MCF 10A (cell line): Measurements from ENCODE around the gene HTR3B. TPM values are rescaled to one million over a fixed set of nuclear protein-coding genes. Genes with fewer than 3 reads are reported as not detected.

Source experiments
- BruUV-seq: library from RNA; stranded (reverse); fragments of 400-500 nt; replicated peaks from 2 replicates; lab custom pipeline; 2021; lab: Mats Ljungman, UMichigan
- CTCF ChIA-PET: fragments of 300-600 bp; sonication (Branson Sonifier 250); formaldehyde crosslinking; extraction: SDS; loops from one replicate; lab custom pipeline; 2021; ENCODE audit warnings: antibody characterized with exemption, inconsistent platforms; lab: Yijun Ruan, JAX
- POLR2A ChIA-PET: fragments of 300-600, 350-650 bp; sonication (Branson Sonifier 250); formaldehyde crosslinking; extraction: SDS; loops from one replicate; lab custom pipeline; 2020; ENCODE audit warnings: antibody characterized with exemption, inconsistent platforms; lab: Yijun Ruan, JAX
- DNase-seq: peaks from one replicate; pipeline ENCODE4 v3.0.0-alpha.2; 2018; ENCODE audit not compliant: unreplicated experiment
- H3K27ac Mint-ChIP-seq: one replicate; pipeline ENCODE4 v1.8.0; 2022; ENCODE audit warnings: mild to moderate bottlenecking, low read depth, mixed read lengths; ENCODE audit not compliant: unreplicated experiment
- H3K27me3 Mint-ChIP-seq: one replicate; pipeline ENCODE4 v1.8.0; 2022; ENCODE audit warnings: mixed read lengths; ENCODE audit not compliant: insufficient read depth, unreplicated experiment
- H3K36me3 Mint-ChIP-seq: one replicate; pipeline ENCODE4 v1.8.0; 2022; ENCODE audit warnings: mild to moderate bottlenecking, moderate library complexity, mixed read lengths; ENCODE audit not compliant: insufficient read depth, unreplicated experiment
- H3K4me1 Mint-ChIP-seq: one replicate; pipeline ENCODE4 v1.8.0; 2022; ENCODE audit warnings: mixed read lengths; ENCODE audit not compliant: insufficient read depth, unreplicated experiment
- H3K4me3 Mint-ChIP-seq: one replicate; pipeline ENCODE4 v1.8.0; 2022; ENCODE audit warnings: mild to moderate bottlenecking, moderate library complexity, mixed read lengths; ENCODE audit not compliant: unreplicated experiment
- H3K9me3 Mint-ChIP-seq: one replicate; pipeline ENCODE4 v1.8.0; 2022; ENCODE audit warnings: mixed read lengths; ENCODE audit not compliant: unreplicated experiment
- intact Hi-C: fragments of 100-400 bp; cut with micrococcal nuclease; formaldehyde crosslinking; loops from 2 replicates; pipeline ENCODE4 v1.14.1; 2022
- total RNA-seq: library from RNA; stranded (reverse); gene quantifications from 2 replicates; pipeline ENCODE4 v1.2.3, GENCODE V29; 2022
- TF ChIP-seq, protein P1 (sequence below): fragments of 200-600 bp; IDR thresholded peaks from one replicate; pipeline ENCODE4 v1.8.0; 2022; ENCODE audit warnings: antibody characterized with exemption, mild to moderate bottlenecking; ENCODE audit not compliant: unreplicated experiment

The HTR3B gene
- total RNA-seq, 1 experiment from 2014 or later: not detected

DNA sequence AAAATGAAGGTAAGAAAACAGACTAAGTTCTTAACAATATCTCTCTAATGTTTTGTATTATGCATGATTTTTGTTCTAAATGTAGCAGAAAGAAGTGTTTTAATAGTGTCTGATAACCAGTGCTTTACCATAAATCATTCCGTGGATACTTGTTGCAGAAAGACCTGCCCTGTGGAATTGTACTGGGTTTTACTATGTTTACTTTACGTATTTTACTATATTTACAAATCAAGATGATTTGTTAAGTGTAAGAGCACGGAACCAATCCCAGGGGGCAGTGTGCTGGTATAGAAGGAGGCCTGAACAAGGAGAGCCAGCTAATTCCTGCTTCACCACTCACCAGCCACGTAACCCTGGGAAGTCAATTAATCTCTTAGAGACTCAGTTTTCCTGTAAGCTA is 1.4 kb downstream of the HTR3B start:
- no peak overlapping the region for H3K4me3 Mint-ChIP-seq
- H3K27me3 Mint-ChIP-seq: peaks cover 79% of the 10 kb centered on the region
- H3K4me1 Mint-ChIP-seq: no peaks in the 10 kb centered on the region
- ChIA-PET POLR2A (no interaction called here), CTCF (interaction anchor here (0.5 to 6.2 kb wide), 5 partner anchors 9 to 901 kb away, joined by 3 to 53 read pairs (median 3); no protein-coding TSS in a partner anchor)
- DNase-seq: peak; percentile 26
- H3K9me3 Mint-ChIP-seq: no peaks in the 10 kb centered on the region
- intact Hi-C loops: no loop called here
- BruUV-seq: no TSS peak
- H3K36me3 Mint-ChIP-seq: no peaks in the 10 kb centered on the region
- TF ChIP-seq, protein P1, sequence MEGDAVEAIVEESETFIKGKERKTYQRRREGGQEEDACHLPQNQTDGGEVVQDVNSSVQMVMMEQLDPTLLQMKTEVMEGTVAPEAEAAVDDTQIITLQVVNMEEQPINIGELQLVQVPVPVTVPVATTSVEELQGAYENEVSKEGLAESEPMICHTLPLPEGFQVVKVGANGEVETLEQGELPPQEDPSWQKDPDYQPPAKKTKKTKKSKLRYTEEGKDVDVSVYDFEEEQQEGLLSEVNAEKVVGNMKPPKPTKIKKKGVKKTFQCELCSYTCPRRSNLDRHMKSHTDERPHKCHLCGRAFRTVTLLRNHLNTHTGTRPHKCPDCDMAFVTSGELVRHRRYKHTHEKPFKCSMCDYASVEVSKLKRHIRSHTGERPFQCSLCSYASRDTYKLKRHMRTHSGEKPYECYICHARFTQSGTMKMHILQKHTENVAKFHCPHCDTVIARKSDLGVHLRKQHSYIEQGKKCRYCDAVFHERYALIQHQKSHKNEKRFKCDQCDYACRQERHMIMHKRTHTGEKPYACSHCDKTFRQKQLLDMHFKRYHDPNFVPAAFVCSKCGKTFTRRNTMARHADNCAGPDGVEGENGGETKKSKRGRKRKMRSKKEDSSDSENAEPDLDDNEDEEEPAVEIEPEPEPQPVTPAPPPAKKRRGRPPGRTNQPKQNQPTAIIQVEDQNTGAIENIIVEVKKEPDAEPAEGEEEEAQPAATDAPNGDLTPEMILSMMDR: no peak
- no peak overlapping the region for H3K27ac Mint-ChIP-seq

DNA sequence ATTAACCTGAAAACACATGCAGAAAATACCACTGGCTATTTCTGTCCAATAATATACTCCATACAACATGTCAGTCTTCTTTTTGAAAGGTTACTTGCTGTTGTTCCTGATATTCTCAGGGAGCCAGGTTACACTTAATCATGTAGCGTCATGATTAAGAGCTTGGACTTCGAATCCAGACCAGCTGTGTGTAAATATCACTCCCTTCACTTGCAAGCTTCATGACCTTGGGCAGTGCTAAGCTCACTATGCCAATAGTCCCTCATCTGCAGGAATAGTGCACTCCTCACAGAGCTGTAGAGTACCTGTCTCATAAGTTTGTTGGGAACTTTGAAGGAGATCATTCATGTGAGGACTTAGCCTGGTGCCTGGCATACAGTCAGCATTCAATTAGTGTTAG is 1.9 kb downstream of the HTR3B start:
- intact Hi-C loops: no loop called here
- BruUV-seq: no TSS peak
- H3K27me3 Mint-ChIP-seq: peaks cover 74% of the 10 kb centered on the region

DNA sequence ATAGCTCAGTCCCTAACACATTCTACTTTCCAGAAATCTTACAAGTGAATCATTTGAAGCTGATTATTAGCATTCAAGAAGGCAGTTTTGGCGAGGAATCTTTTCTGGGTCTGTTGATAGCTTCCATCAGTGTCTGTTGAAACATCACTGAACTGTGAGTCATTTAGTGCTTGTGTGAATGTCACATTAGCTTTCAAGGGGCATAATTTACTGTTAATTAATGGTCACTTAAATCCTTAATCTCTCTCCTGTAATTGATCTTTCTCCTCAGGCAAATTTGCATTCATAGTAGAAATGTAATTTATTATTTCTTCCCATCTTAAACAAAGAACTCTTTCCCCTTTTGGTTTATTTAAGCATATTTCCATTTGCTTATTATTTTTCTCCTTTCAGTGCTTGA is 2.6 kb downstream of the HTR3B start:
- no TSS peak for BruUV-seq
- H3K27me3 Mint-ChIP-seq: peaks cover 68% of the 10 kb centered on the region
- TF ChIP-seq, protein P1: no peak
- no peaks in the 10 kb centered on the region for H3K9me3 Mint-ChIP-seq
- H3K4me3 Mint-ChIP-seq: no peak overlapping the region
- no peak overlapping the region for H3K27ac Mint-ChIP-seq
- ChIA-PET POLR2A (interaction anchor here (0.8 to 1.2 kb wide), 2 partner anchors 19 to 254 kb away, joined by 3 to 4 read pairs; no protein-coding TSS in a partner anchor), CTCF (interaction anchor here (0.5 to 6.2 kb wide), 3 partner anchors 11 to 867 kb away, joined by 3 to 53 read pairs (median 3); no protein-coding TSS in a partner anchor)
- no peaks in the 10 kb centered on the region for H3K4me1 Mint-ChIP-seq
- no peaks in the 10 kb centered on the region for H3K36me3 Mint-ChIP-seq
- intact Hi-C loops: no loop called here
- DNase-seq: no peak

More for the DNA sequence above, 1.9 kb downstream of the HTR3B start:
- TF ChIP-seq, protein P1: no peak
- Mint-ChIP-seq H3K9me3 (no peaks in the 10 kb centered on the region), H3K4me3 (no peak overlapping the region), H3K36me3 (no peaks in the 10 kb centered on the region), H3K27ac (no peak overlapping the region), H3K4me1 (no peaks in the 10 kb centered on the region)
- CTCF ChIA-PET: interaction anchor here (0.5 to 6.2 kb wide), 3 partner anchors 10 to 40 kb away, joined by 3 to 53 read pairs (median 3); no protein-coding TSS in a partner anchor
- DNase-seq: no peak
- POLR2A ChIA-PET: interaction anchor here (0.8 to 1.2 kb wide), 2 partner anchors 19 to 255 kb away, joined by 3 to 4 read pairs; no protein-coding TSS in a partner anchor

DNA sequence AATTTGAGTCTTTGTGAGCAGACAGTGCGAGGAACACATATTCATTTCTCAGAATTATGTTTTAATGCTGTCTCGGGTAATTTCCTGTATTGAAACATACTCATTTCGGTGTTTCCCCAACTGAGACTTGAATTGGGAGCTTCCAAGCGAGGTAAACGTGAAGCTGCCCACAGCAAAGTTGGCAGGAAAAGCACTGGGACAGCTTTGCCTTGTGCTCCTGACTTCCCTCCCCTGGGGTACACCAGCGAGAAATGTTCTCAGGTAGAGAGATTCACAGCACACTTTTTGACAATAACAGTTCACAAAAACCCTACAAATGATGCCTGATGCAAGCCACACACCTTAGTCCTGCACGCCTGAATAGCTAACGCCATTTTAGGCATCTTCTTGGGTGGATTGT is 3.1 kb downstream of the HTR3B start:
- peaks cover 63% of the 10 kb centered on the region for H3K27me3 Mint-ChIP-seq
- DNase-seq: no peak
- H3K4me1 Mint-ChIP-seq: no peaks in the 10 kb centered on the region
- intact Hi-C loops: no loop called here
- ChIA-PET POLR2A (interaction anchor here (1.2 kb wide), 1 partner anchor 253 kb away, joined by 4 read pairs; no protein-coding TSS in a partner anchor), CTCF (interaction anchor here (0.5 to 6.2 kb wide), 2 partner anchors 11 to 866 kb away, joined by 3 to 53 read pairs; no protein-coding TSS in a partner anchor)
- no peak overlapping the region for H3K27ac Mint-ChIP-seq
- BruUV-seq: no TSS peak
- H3K36me3 Mint-ChIP-seq: no peaks in the 10 kb centered on the region
- H3K4me3 Mint-ChIP-seq: no peak overlapping the region
- TF ChIP-seq, protein P1: no peak
- H3K9me3 Mint-ChIP-seq: no peaks in the 10 kb centered on the region
